Liver (tissue), 9 donors: ENCODE results near the gene TNFRSF25. TPM values are rescaled to one million over a fixed set of nuclear protein-coding genes. Genes with fewer than 3 reads are reported as not detected.
A peak's percentile ranks its signal among the peaks of the same experiment; 100 is the strongest.

Source experiments
- DNase-seq: peaks from one replicate; pipeline ENCODE4 v3.0.0-alpha.2; 2017; ENCODE audit warnings: low spot score
- H3K27ac ChIP-seq, 2 donors: one replicate each; pipeline ENCODE4 v1.7.0; 2013; ENCODE audit warnings: inconsistent platforms in 2 of 2, low read length in 2 of 2, control low read depth in 1 of 2, low read depth in 1 of 2, mild to moderate bottlenecking in 1 of 2
- H3K27me3 ChIP-seq, 4 donors: one replicate each; pipeline versions ENCODE4 v1.6.1 to v1.7.0; 2013; ENCODE audit warnings: low read length in 3 of 4, inconsistent platforms in 1 of 4, mild to moderate bottlenecking in 1 of 4, moderate library complexity in 1 of 4; ENCODE audit not compliant: control insufficient read depth in 4 of 4, insufficient read depth in 4 of 4
- H3K36me3 ChIP-seq, 4 donors: one replicate each; pipeline versions ENCODE4 v1.6.1 to v1.7.0; 2013; ENCODE audit warnings: low read length in 3 of 4, mild to moderate bottlenecking in 3 of 4, low read depth in 1 of 4, moderate library complexity in 1 of 4; ENCODE audit not compliant: control insufficient read depth in 4 of 4, insufficient read depth in 3 of 4
- H3K4me1 ChIP-seq, 4 donors: one replicate each; pipeline versions ENCODE4 v1.6.1 to v1.7.0; 2013; ENCODE audit warnings: low read length in 3 of 4, mild to moderate bottlenecking in 3 of 4, moderate library complexity in 1 of 4; ENCODE audit not compliant: control insufficient read depth in 4 of 4, insufficient read depth in 4 of 4
- H3K4me3 ChIP-seq, 3 donors: one replicate each; pipeline versions ENCODE4 v1.6.1 to v1.7.0; 2013; ENCODE audit warnings: low read length in 3 of 3, control low read depth in 1 of 3, low read depth in 1 of 3, mild to moderate bottlenecking in 1 of 3
- H3K9ac ChIP-seq, 2 donors: one replicate each; pipeline ENCODE4 v1.7.0; 2013; ENCODE audit warnings: low read length in 2 of 2, mild to moderate bottlenecking in 2 of 2, moderate library complexity in 2 of 2, control low read depth in 1 of 2, low read depth in 1 of 2
- H3K9me3 ChIP-seq, 4 donors: one replicate each; pipeline versions ENCODE4 v1.6.1 to v1.7.0; 2013; ENCODE audit warnings: low read length in 3 of 4; ENCODE audit not compliant: control insufficient read depth in 4 of 4
- EGR1 ChIP-seq, 2 donors: IDR thresholded peaks; 2 replicates each; pipeline ENCODE4 v1.6.1; 2016 to 2018; ENCODE audit warnings: antibody characterized with exemption in 2 of 2, low read depth in 2 of 2
- FOXA1 ChIP-seq: IDR thresholded peaks from 2 replicates; pipeline ENCODE4 v1.6.1; 2016; ENCODE audit warnings: antibody characterized with exemption
- FOXA2 ChIP-seq: IDR thresholded peaks from 2 replicates; pipeline ENCODE4 v1.6.1; 2016; ENCODE audit warnings: antibody characterized with exemption
- GABPA ChIP-seq, 2 donors: IDR thresholded peaks in 1 of 2; conservative IDR thresholded peaks in 1 of 2; 2 replicates each; pipeline ENCODE4 v1.6.1; 2016; ENCODE audit warnings: antibody characterized with exemption in 2 of 2, mild to moderate bottlenecking in 1 of 2, moderate library complexity in 1 of 2
- HNF4A ChIP-seq, 2 donors: conservative IDR thresholded peaks; 2 replicates each; pipeline ENCODE4 v1.6.1; 2016; ENCODE audit warnings: antibody characterized with exemption in 2 of 2, mild to moderate bottlenecking in 2 of 2
- HNF4G ChIP-seq: IDR thresholded peaks from 2 replicates; pipeline ENCODE4 v1.6.1; 2016; ENCODE audit warnings: antibody characterized with exemption
- JUND ChIP-seq, 2 donors: IDR thresholded peaks; 2 replicates each; pipeline ENCODE4 v1.6.1; 2016; ENCODE audit warnings: antibody characterized with exemption in 2 of 2
- NR2F2 ChIP-seq: IDR thresholded peaks from 2 replicates; pipeline ENCODE4 v1.6.1; 2016; ENCODE audit warnings: antibody characterized with exemption
- RAD21 ChIP-seq, 2 donors: IDR thresholded peaks; 2 replicates each; pipeline ENCODE4 v1.6.1; 2016; ENCODE audit warnings: antibody characterized with exemption in 2 of 2, mild to moderate bottlenecking in 2 of 2
- RXRA ChIP-seq, 2 donors: IDR thresholded peaks; 2 replicates each; pipeline ENCODE4 v1.6.1; 2017 to 2018; ENCODE audit warnings: antibody characterized with exemption in 2 of 2, mild to moderate bottlenecking in 1 of 2
- SP1 ChIP-seq: IDR thresholded peaks from 2 replicates; pipeline ENCODE4 v1.6.1; 2018; ENCODE audit warnings: antibody characterized with exemption, mild to moderate bottlenecking
- TAF1 ChIP-seq: conservative IDR thresholded peaks from 2 replicates; pipeline ENCODE4 v1.6.1; 2016; ENCODE audit warnings: antibody characterized with exemption, mild to moderate bottlenecking
- YY1 ChIP-seq: IDR thresholded peaks from 2 replicates; pipeline ENCODE4 v1.6.1; 2016; ENCODE audit warnings: antibody characterized with exemption, mild to moderate bottlenecking
- WGBS: extraction: QIAGEN DNeasy Blood & Tissue Kit; methylation state at CpG from one replicate; pipeline ENCODE4 v1.1.7; 2013; 5-methylcytosine and 5-hydroxymethylcytosine counted together
- polyA plus RNA-seq, 2 donors: library from polyadenylated mRNA; stranded (reverse) in 1 of 2; unstranded in 1 of 2; fragments of 200-250 nt in 1 of 2; fragments of >200 nt in 1 of 2; fragmentation: Nextera tagmentation in 1 of 2; extraction: Ambion mirVana in 1 of 2; gene quantifications; one replicate each; pipeline versions ENCODE4 v1.2.1 to v1.2.3, GENCODE V29; 2013 to 2015
- total RNA-seq, 2 donors: library from RNA; depleted of rRNA; stranded (reverse); fragments of >200 nt; gene quantifications; one replicate each; pipeline ENCODE4 v1.2.3, GENCODE V29; 2014
- TF ChIP-seq, protein P1 (sequence below): IDR thresholded peaks from 2 replicates; pipeline ENCODE4 v1.6.1; 2016; ENCODE audit warnings: antibody characterized with exemption
- TF ChIP-seq, protein P2 (sequence below): IDR thresholded peaks from 2 replicates; pipeline ENCODE4 v1.6.1; 2016; ENCODE audit warnings: antibody characterized with exemption
- TF ChIP-seq, protein P3 (sequence below): IDR thresholded peaks from 2 replicates; pipeline ENCODE4 v1.6.1; 2016; ENCODE audit warnings: antibody characterized with exemption
- TF ChIP-seq, protein P4 (sequence below): fragments of 150-350 bp; IDR thresholded peaks from 2 replicates; pipeline ENCODE4 v1.5.1; 2017; ENCODE audit warnings: improper control_type of control experiment, low read depth, low read length; ENCODE audit not compliant: missing input control
- TF ChIP-seq, protein P5 (sequence below): IDR thresholded peaks from 2 replicates; pipeline ENCODE4 v1.6.1; 2016; ENCODE audit warnings: antibody characterized with exemption, mild to moderate bottlenecking
- donor health status: healthy.
- donor health status: healthy.
- donor health status: healthy.
- donor health status: healthy.
- donor health status: healthy.

The TNFRSF25 gene
- total and polyA plus RNA-seq, 4 donors = 0.78 to 2.6 (median 2.0) TPM

DNA sequence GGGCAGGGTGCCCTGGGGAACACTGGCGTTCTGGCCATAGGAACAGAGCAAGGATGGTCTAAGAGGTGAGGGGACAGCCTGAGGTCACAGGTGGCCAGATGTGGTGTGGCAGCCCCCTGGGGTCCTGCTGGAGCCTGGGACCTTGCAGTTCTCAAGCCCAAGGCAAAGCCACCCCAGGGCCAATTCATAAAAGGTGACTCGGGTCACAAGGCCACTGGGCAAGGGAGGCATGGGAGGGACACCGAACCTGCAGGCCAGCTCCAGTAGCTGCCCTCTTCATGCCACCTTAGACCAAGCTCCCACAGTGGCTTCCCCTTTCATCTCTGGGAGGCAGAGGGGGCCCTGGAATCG lies 19.3 kb downstream of the TNFRSF25 start:
- peak overlapping the region in 2 of 3 donors; percentile 32 to 55 for H3K4me3 ChIP-seq
- no peaks in the 10 kb centered on the region for H3K36me3 ChIP-seq
- peak overlapping the region; percentile 70 to 76 for H3K27ac ChIP-seq
- no peak overlapping the region for H3K9ac ChIP-seq
- H3K27me3 ChIP-seq = no peaks in the 10 kb centered on the region
- 29% methylated on average over 4 of the region's 4 CpGs for WGBS
- peaks cover 31 to 61% (median 44%) of the 10 kb centered on the region in 4 donors for H3K4me1 ChIP-seq
- no peak for DNase-seq
- H3K9me3 ChIP-seq = no peaks in the 10 kb centered on the region
- TF ChIP-seq JUND (IDR thresholded peaks at IDR 0.05) (no peak), YY1 (no peak), RAD21 (IDR thresholded peaks at IDR 0.05) (no peak), HNF4G (no peak), FOXA1 (no peak), FOXA2 (no peak), SP1 (no peak), GABPA (IDR thresholded peaks at IDR 0.05 in 1 of 2, conservative IDR thresholded peaks at IDR 0.05 in 1 of 2) (no peak), EGR1 (IDR thresholded peaks at IDR 0.05; ENCODE audit: low read depth in 2 of 2) (no peak), HNF4A (conservative IDR thresholded peaks at IDR 0.05) (no peak), TAF1 (no peak), RXRA (IDR thresholded peaks at IDR 0.05) (no peak), NR2F2 (no peak)
- TF ChIP-seq, protein P1, sequence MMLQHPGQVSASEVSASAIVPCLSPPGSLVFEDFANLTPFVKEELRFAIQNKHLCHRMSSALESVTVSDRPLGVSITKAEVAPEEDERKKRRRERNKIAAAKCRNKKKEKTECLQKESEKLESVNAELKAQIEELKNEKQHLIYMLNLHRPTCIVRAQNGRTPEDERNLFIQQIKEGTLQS = no peak
- TF ChIP-seq, protein P2, sequence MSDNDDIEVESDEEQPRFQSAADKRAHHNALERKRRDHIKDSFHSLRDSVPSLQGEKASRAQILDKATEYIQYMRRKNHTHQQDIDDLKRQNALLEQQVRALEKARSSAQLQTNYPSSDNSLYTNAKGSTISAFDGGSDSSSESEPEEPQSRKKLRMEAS = no peak
- TF ChIP-seq, protein P3, sequence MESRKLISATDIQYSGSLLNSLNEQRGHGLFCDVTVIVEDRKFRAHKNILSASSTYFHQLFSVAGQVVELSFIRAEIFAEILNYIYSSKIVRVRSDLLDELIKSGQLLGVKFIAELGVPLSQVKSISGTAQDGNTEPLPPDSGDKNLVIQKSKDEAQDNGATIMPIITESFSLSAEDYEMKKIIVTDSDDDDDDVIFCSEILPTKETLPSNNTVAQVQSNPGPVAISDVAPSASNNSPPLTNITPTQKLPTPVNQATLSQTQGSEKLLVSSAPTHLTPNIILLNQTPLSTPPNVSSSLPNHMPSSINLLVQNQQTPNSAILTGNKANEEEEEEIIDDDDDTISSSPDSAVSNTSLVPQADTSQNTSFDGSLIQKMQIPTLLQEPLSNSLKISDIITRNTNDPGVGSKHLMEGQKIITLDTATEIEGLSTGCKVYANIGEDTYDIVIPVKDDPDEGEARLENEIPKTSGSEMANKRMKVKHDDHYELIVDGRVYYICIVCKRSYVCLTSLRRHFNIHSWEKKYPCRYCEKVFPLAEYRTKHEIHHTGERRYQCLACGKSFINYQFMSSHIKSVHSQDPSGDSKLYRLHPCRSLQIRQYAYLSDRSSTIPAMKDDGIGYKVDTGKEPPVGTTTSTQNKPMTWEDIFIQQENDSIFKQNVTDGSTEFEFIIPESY = no peak
- TF ChIP-seq, protein P4, sequence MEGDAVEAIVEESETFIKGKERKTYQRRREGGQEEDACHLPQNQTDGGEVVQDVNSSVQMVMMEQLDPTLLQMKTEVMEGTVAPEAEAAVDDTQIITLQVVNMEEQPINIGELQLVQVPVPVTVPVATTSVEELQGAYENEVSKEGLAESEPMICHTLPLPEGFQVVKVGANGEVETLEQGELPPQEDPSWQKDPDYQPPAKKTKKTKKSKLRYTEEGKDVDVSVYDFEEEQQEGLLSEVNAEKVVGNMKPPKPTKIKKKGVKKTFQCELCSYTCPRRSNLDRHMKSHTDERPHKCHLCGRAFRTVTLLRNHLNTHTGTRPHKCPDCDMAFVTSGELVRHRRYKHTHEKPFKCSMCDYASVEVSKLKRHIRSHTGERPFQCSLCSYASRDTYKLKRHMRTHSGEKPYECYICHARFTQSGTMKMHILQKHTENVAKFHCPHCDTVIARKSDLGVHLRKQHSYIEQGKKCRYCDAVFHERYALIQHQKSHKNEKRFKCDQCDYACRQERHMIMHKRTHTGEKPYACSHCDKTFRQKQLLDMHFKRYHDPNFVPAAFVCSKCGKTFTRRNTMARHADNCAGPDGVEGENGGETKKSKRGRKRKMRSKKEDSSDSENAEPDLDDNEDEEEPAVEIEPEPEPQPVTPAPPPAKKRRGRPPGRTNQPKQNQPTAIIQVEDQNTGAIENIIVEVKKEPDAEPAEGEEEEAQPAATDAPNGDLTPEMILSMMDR = no peak
- TF ChIP-seq, protein P5, sequence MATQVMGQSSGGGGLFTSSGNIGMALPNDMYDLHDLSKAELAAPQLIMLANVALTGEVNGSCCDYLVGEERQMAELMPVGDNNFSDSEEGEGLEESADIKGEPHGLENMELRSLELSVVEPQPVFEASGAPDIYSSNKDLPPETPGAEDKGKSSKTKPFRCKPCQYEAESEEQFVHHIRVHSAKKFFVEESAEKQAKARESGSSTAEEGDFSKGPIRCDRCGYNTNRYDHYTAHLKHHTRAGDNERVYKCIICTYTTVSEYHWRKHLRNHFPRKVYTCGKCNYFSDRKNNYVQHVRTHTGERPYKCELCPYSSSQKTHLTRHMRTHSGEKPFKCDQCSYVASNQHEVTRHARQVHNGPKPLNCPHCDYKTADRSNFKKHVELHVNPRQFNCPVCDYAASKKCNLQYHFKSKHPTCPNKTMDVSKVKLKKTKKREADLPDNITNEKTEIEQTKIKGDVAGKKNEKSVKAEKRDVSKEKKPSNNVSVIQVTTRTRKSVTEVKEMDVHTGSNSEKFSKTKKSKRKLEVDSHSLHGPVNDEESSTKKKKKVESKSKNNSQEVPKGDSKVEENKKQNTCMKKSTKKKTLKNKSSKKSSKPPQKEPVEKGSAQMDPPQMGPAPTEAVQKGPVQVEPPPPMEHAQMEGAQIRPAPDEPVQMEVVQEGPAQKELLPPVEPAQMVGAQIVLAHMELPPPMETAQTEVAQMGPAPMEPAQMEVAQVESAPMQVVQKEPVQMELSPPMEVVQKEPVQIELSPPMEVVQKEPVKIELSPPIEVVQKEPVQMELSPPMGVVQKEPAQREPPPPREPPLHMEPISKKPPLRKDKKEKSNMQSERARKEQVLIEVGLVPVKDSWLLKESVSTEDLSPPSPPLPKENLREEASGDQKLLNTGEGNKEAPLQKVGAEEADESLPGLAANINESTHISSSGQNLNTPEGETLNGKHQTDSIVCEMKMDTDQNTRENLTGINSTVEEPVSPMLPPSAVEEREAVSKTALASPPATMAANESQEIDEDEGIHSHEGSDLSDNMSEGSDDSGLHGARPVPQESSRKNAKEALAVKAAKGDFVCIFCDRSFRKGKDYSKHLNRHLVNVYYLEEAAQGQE = no peak
